ENCODE data around the gene GIPC3. TPM values are rescaled to one million over a fixed set of nuclear protein-coding genes. Genes with fewer than 3 reads are reported as not detected.
"Not testable (repeated sequence)": the region's sequence is repeated elsewhere in the genome, so short reads cannot be mapped to it uniquely, and the experiment has no call there.

The GIPC3 gene
- polyA plus RNA-seq, 5 donors: 3.9 to 6.3 (median 4.2) TPM

GRCh38 chr19:3615524-3616135, 30.4 kb downstream of the GIPC3 start:
- no peak for DNase-seq

GRCh38 chr19:3617463-3617862, 32.2 kb downstream of the GIPC3 start:
- DNase-seq: no peak

GRCh38 chr19:3618144-3618810, 33.0 kb downstream of the GIPC3 start:
- DNase-seq: peak; percentile 29 to 32

GRCh38 chr19:3618811-3619630, 33.7 kb downstream of the GIPC3 start:
- no peak for DNase-seq

- DNase-seq: no peak
Observed at GRCh38 chr19:3619631-3620012, 34.3 kb downstream of the GIPC3 start.

GRCh38 chr19:3620145-3620816, 35.0 kb downstream of the GIPC3 start:
- DNase-seq: no peak

- no peak for DNase-seq
Observed at GRCh38 chr19:3620817-3621547, 35.7 kb downstream of the GIPC3 start.

GRCh38 chr19:3621689-3622088, 36.4 kb downstream of the GIPC3 start:
- DNase-seq: no peak

GRCh38 chr19:3622224-3622623, 36.9 kb downstream of the GIPC3 start:
- no peak for DNase-seq

- no peak for DNase-seq
Observed at GRCh38 chr19:3623716-3624115, 38.4 kb downstream of the GIPC3 start.

GRCh38 chr19:3625996-3626472, 40.8 kb downstream of the GIPC3 start:
- DNase-seq: no peak

- DNase-seq: peak; percentile 97 to 98
Observed at GRCh38 chr19:3626473-3627350, 41.4 kb downstream of the GIPC3 start, which contains the start of gene CACTIN. CACTIN (minus strand) TSS chr19:3626790; CDS start chr19:3626762, 28 bp downstream.

GRCh38 chr19:3627351-3627723, 42.1 kb downstream of the GIPC3 start:
- DNase-seq: no peak

GRCh38 chr19:3628766-3629165, 43.5 kb downstream of the GIPC3 start:
- not testable (repeated sequence) for DNase-seq

GRCh38 chr19:3631053-3631861, 46.0 kb downstream of the GIPC3 start:
- no peak for DNase-seq

- no peak for DNase-seq
Observed at GRCh38 chr19:3632098-3632497, 46.8 kb downstream of the GIPC3 start.

- DNase-seq: no peak
Observed at GRCh38 chr19:3632739-3633558, 47.7 kb downstream of the GIPC3 start.

- no peak for DNase-seq
Observed at GRCh38 chr19:3633559-3633988, 48.3 kb downstream of the GIPC3 start.
